Heart right ventricle (tissue), 16 donors: Measurements from ENCODE around the gene NCLN. TPM values are rescaled to one million over a fixed set of nuclear protein-coding genes. Genes with fewer than 3 reads are reported as not detected.

Experiments used
- ATAC-seq, 8 donors: fragments of 200-7000 bp; cut with Tn5 transposase; one replicate each; pipeline ENCODE4 v1.9.1; 2020; ENCODE audit warnings: mild to moderate bottlenecking in 8 of 8, moderate library complexity in 8 of 8, moderate number of reproducible peaks in 1 of 8
- DNase-seq, 2 donors: peaks; one replicate each; pipeline ENCODE4 v3.0.0-alpha.2; 2020
- H3K27ac ChIP-seq, 10 donors: fragments of 200-600 bp; sonication (generic) in 2 of 10; one replicate each; pipeline versions ENCODE4 v1.5.0 to v1.8.0; 2020 to 2022; ENCODE audit warnings: mild to moderate bottlenecking in 3 of 10
- H3K27me3 ChIP-seq, 7 donors: fragments of 200-600 bp; one replicate each; pipeline ENCODE4 v1.8.0; 2021 to 2022; ENCODE audit warnings: mild to moderate bottlenecking in 2 of 7
- H3K36me3 ChIP-seq, 9 donors: fragments of 200-600 bp; sonication (generic) in 1 of 9; one replicate each; pipeline versions ENCODE4 v1.5.0 to v1.8.0; 2020 to 2022; ENCODE audit warnings: mild to moderate bottlenecking in 2 of 9
- H3K4me1 ChIP-seq, 9 donors: fragments of 200-600 bp; sonication (generic) in 1 of 9; one replicate each; pipeline versions ENCODE4 v1.5.0 to v1.8.0; 2020 to 2022; ENCODE audit warnings: mild to moderate bottlenecking in 4 of 9
- H3K4me3 ChIP-seq, 10 donors: fragments of 200-600 bp; sonication (generic) in 2 of 10; one replicate each; pipeline versions ENCODE4 v1.5.0 to v1.8.0; 2020 to 2022; ENCODE audit warnings: mild to moderate bottlenecking in 7 of 10, moderate library complexity in 2 of 10
- H3K9me3 ChIP-seq, 11 donors: fragments of 200-600 bp in 10 of 11; sonication (generic) in 2 of 11; one replicate each; pipeline versions ENCODE4 v1.5.0 to v1.8.0; 2013 to 2022; ENCODE audit warnings: mild to moderate bottlenecking in 2 of 11, control low read depth in 1 of 11, moderate library complexity in 1 of 11
- WGBS, 2 donors: extraction: QIAGEN DNeasy Blood & Tissue Kit; methylation state at CpG; one replicate each; pipeline ENCODE4 v1.1.7; 2013; ENCODE audit warnings: inconsistent platforms in 1 of 2; 5-methylcytosine and 5-hydroxymethylcytosine counted together
- intact Hi-C, 10 donors: fragments of 100-400 bp; cut with DNase I; formaldehyde crosslinking; loops; one replicate each; pipeline versions ENCODE4 v1.11.1 to v1.14.2; 2022
- polyA plus RNA-seq, 2 donors: library from polyadenylated mRNA; stranded (reverse); fragments of 200-250 nt; gene quantifications; one replicate each; pipeline ENCODE4 v1.2.3, GENCODE V29; 2013
- total RNA-seq, 10 donors: library from RNA; stranded (reverse); fragmentation: NEBNext Ultra II Directional in 3 of 10; extraction: Animal tissue kit (Norgen Biotek cat#: 25700) in 3 of 10; gene quantifications; one replicate each; pipeline versions ENCODE4 v1.2.1 to v1.2.4, GENCODE V29; 2021 to 2023
- TF ChIP-seq, protein P1 (sequence below), 9 donors: fragments of 200-600 bp; sonication (generic) in 2 of 9; IDR thresholded peaks; one replicate each; pipeline versions ENCODE4 v1.5.0 to v1.8.0; 2021 to 2022; ENCODE audit warnings: antibody characterized with exemption in 9 of 9, mild to moderate bottlenecking in 5 of 9, moderate library complexity in 1 of 9
- donor health status: Arrhythmogenic right ventricular cardiomyopathy.
- donor health status: ischemic (EF 13 %, LVEDD 7.1; RV severe dilation, severe dysfunction).
- donor health status: healthy with polysubstance abuse.
- donor health status: DM: no; HTN: yes; CAD: no.
- donor health status: DM: no; HTN: no; CAD: no.
- donor health status: ischemic (EF 25% LVEDD 6.9; RV normal size, moderate dysfunction).
- donor health status: ischemic (EF 25% LVEDD 5.7; RV mildly dilated, moderate dysfunction).
- donor health status: healthy.
- donor health status: DM: yes; HTN: yes; CAD: no.
- donor health status: Ischemic cardiomyopathy.
- donor health status: ischemic (EF 35%, LVEDD 5.7; RV mildly dilated, moderate dysfunction).
- donor health status: nonischemic (EF 11% LVEDD 7.7; RV severe dilation, severe dysfunction).
- donor health status: DM: yes; HTN: yes; CAD: no.
- donor health status: PGD.
- donor health status: ischemic (EF 29% LVEDD 5.4; RV normal size, mild dysfunction).
- donor health status: nonischemic (EF 23%, LVEDD 6.1; RV moderate dilation, normal function).

Gene NCLN
- total and polyA plus RNA-seq, 12 donors = 17.1 to 43.6 (median 27.9) TPM

GRCh38 chr19:3179739-3180293 lies 5.9 kb upstream of the NCLN start:
- WGBS, 2 donors = 86 to 88% methylated on average over 31 of the region's 31 CpGs
- Histone ChIP-seq H3K4me1 (peaks cover 0 to 48% (median 6%) of the 10 kb centered on the region in 9 donors), H3K36me3 (peaks cover 0 to 3% (median 0%) of the 10 kb centered on the region in 9 donors), H3K27me3 (no peaks in the 10 kb centered on the region), H3K4me3 (peak overlapping the region in 6 of 10 donors; percentile 0 to 66 (median 24)), H3K9me3 (no peaks in the 10 kb centered on the region), H3K27ac (peak overlapping the region in 3 of 10 donors; percentile 51 to 98 (median 56))
- ATAC-seq = peak in 2 of 8 donors; percentile 3 to 8
- intact Hi-C loops = no loop called here
- DNase-seq = no peak
- TF ChIP-seq, protein P1, sequence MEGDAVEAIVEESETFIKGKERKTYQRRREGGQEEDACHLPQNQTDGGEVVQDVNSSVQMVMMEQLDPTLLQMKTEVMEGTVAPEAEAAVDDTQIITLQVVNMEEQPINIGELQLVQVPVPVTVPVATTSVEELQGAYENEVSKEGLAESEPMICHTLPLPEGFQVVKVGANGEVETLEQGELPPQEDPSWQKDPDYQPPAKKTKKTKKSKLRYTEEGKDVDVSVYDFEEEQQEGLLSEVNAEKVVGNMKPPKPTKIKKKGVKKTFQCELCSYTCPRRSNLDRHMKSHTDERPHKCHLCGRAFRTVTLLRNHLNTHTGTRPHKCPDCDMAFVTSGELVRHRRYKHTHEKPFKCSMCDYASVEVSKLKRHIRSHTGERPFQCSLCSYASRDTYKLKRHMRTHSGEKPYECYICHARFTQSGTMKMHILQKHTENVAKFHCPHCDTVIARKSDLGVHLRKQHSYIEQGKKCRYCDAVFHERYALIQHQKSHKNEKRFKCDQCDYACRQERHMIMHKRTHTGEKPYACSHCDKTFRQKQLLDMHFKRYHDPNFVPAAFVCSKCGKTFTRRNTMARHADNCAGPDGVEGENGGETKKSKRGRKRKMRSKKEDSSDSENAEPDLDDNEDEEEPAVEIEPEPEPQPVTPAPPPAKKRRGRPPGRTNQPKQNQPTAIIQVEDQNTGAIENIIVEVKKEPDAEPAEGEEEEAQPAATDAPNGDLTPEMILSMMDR (IDR thresholded peaks at IDR 0.05) = no peak

DNA sequence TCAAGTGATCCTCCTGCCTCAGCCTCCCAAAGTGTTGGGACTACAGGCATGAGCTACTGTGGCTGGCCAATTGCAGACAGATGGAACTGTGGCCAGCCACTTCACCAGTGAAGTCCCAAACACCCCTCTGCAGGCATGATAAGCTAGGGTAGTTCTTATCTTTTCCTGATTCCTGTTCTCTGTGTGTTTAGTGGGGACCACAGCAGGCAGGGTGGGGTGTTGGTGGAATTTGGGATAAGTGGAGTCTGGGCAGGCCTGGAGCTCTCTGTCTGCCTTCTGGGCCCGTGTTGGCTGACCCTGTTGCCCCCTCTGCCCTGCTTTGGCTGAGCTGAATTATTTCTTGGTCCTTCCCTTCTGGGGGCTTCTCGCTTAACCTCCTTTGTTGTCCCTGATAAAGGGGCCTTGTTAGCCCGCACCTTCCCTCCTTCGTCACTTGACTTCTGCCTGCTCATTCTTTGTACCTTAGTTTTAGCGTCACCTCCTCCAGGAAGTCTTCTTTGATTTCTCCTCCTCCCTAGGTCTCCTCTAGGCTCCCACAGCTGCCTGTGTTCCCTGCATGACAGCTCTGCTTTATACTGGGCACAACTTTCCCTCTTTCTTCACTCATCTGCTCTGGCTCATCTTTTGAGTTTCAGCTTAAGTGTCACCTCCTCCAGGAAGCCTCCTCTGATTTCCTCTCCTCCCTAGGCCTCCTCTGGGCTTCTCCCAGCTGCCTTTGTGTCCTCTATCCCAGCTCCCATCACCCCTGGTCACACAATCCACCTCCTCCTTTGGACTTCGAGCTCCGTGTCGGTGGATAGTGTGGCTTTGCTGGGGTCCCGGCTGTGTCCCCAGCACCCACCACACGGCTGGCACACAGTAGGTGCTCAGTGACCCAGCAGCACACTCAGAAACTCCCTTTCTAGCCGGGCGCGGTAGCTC lies 1.7 kb upstream of the NCLN start:
- H3K4me3 ChIP-seq = peak overlapping the region in 1 of 10 donors; percentile 3
- TF ChIP-seq, protein P1 (IDR thresholded peaks at IDR 0.05) = no peak
- peak overlapping the region in 1 of 10 donors; percentile 26 for H3K27ac ChIP-seq
- ATAC-seq = no peak
- WGBS, 2 donors = 73 to 78% methylated on average over 13 of the region's 13 CpGs
- intact Hi-C loops = no loop called here
- peaks cover 5 to 60% (median 22%) of the 10 kb centered on the region in 9 donors for H3K4me1 ChIP-seq
- H3K9me3 ChIP-seq = no peaks in the 10 kb centered on the region
- peaks cover 0 to 5% (median 0%) of the 10 kb centered on the region in 9 donors for H3K36me3 ChIP-seq
- no peak for DNase-seq
- no peaks in the 10 kb centered on the region for H3K27me3 ChIP-seq

GRCh38 chr19:3184847-3185460 lies 776 bp upstream of the NCLN start:
- no peaks in the 10 kb centered on the region for H3K27me3 ChIP-seq
- H3K4me3 ChIP-seq = peak overlapping the region in 9 of 10 donors; percentile 89 to 100 (median 95)
- peaks cover 0 to 5% (median 0%) of the 10 kb centered on the region in 9 donors for H3K36me3 ChIP-seq
- peak in 1 of 2 donors; percentile 65 for DNase-seq
- H3K9me3 ChIP-seq = no peaks in the 10 kb centered on the region
- TF ChIP-seq, protein P1 (IDR thresholded peaks at IDR 0.05) = no peak
- H3K27ac ChIP-seq = peak overlapping the region in 9 of 10 donors; percentile 77 to 95 (median 89)
- H3K4me1 ChIP-seq = peaks cover 5 to 58% (median 23%) of the 10 kb centered on the region in 9 donors
- peak; percentile 38 to 78 (median 56) for ATAC-seq
- intact Hi-C loops = no loop called here
- WGBS, 2 donors = 13 to 15% methylated on average over 14 of the region's 14 CpGs

DNA sequence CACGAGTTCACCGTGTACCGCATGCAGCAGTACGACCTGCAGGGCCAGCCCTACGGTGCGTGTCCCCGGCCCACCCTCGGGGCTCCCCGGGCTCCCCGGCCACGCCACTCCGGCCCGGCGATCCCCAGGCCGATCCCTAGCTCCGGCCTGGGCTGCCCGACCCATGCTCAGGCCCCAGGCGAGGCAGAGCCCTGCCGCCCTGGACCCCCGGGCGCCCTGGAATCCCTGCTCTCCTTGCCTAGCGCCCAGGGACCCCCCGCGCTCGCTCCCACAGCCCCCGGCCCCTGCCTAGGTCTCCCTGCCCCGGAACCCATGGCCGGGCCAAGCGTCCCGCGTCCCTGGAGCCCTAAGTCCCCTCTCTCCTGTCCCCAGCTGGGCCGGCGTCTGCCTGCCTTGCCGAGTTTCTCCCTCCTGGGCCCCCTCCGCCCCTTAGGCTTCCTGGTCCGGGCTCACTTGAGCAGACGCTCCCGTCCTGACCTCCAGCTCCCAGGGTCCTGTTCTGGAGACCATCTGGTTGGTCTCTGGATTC lies 494 bp downstream of the NCLN start:
- intact Hi-C loops = no loop called here
- no peaks in the 10 kb centered on the region for H3K9me3 ChIP-seq
- H3K4me3 ChIP-seq = peak overlapping the region; percentile 89 to 100 (median 95)
- TF ChIP-seq, protein P1 (IDR thresholded peaks at IDR 0.05) = no peak
- 0 to 1% methylated on average over 36 to 38 of the region's 38 CpGs for WGBS, 2 donors
- ATAC-seq = peak in 3 of 8 donors; percentile 1 to 29 (median 18)
- peaks cover 5 to 58% (median 23%) of the 10 kb centered on the region in 9 donors for H3K4me1 ChIP-seq
- no peaks in the 10 kb centered on the region for H3K27me3 ChIP-seq
- DNase-seq = no peak
- H3K27ac ChIP-seq = peak overlapping the region in 9 of 10 donors; percentile 77 to 95 (median 89)
- H3K36me3 ChIP-seq = peaks cover 0 to 5% (median 0%) of the 10 kb centered on the region in 9 donors
